Hepatocyte (in vitro differentiated cells): ENCODE data around the gene OCA2.

Experiments
- CTCF ChIP-seq: fragments of 200-600 bp; sonication (generic); IDR thresholded peaks from 2 replicates; pipeline ENCODE4 v1.5.1; 2016; ENCODE audit warnings: antibody characterized with exemption, mild to moderate bottlenecking; ENCODE audit not compliant: poor library complexity
- EZH2 ChIP-seq: fragments of 200-600 bp; sonication (generic); IDR thresholded peaks from 2 replicates; pipeline ENCODE4 v1.6.1; 2016; ENCODE audit warnings: antibody characterized with exemption, mild to moderate bottlenecking, borderline replicate concordance

GRCh38 chr15:28049581-28049980 is 49.5 kb downstream of the OCA2 start:
- TF ChIP-seq CTCF (no peak), EZH2 (no peak)
